Fibroblast of the aortic adventitia (primary cell): ENCODE data around the gene PFN3. TPM values are rescaled to one million over a fixed set of nuclear protein-coding genes. Genes with fewer than 3 reads are reported as not detected.

ENCODE experiments used
- DNase-seq: peaks from one replicate; pipeline ENCODE4 v3.0.0-alpha.2; 2010; ENCODE audit warnings: low read depth
- H3K4me3 ChIP-seq: 2 replicates; pipeline ENCODE4 v1.5.1; 2011; ENCODE audit warnings: low read depth, mild to moderate bottlenecking, control low read depth, low read length, moderate library complexity
- CTCF ChIP-seq: IDR thresholded peaks from 2 replicates; pipeline ENCODE4 v1.5.1; 2011; ENCODE audit warnings: mild to moderate bottlenecking, low read length, control low read depth, inconsistent platforms; ENCODE audit not compliant: insufficient read depth
- total RNA-seq: library from RNA; depleted of rRNA; stranded (reverse); fragments of >200 nt; gene quantifications from 2 replicates; pipeline ENCODE4 v1.2.3, GENCODE V29; 2012; ENCODE audit warnings: low replicate concordance

Gene PFN3
- total RNA-seq: not detected in 2 replicates

DNA sequence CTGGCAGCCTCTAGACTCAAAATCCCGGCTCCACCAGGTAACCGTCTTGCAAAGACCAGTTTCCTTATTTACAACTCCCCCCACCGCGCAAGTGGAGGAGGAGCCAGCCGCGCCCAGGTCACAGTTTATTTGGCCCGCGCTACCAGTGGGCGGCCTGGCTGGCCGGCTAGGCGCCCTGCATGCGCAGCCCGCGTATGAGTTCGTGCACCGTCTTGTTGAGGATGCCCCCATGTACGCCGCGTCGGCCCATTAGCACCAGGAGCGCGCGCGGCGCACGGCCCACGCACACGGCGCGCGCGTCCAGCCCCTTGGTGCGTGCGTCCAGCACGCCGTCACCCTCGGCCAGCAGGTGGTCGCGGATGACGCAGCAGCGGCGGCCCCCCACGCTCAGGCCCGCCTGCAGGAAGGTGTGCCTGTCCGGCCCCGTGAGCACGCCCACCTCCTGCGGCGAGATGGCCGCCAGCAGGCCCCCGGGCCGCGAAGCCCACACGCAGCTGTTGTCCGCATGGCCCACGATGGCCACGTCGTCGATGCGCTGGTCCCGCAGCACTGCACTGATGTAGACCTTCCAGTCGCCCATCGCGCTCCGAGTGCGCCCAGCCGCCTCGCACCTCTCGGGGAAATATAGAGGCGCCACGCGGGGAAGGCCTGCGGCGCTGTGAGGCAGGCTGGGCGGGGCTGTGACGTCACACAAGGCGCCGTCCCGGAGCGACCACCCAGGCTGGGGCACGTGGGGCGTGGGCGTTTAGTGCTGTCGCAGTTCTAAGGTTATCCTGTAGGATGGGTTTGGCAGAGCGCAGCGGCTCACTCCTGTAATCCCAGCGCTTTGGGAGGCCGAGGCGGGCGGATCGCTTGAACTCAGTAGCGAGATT lies at the start of gene PFN3:
TSS of gene PFN3 (minus strand) at position 665 of the 872 bp plus-strand sequence. CDS start at position 580, 85 bp downstream.
- DNase-seq: no peak
- H3K4me3 ChIP-seq: no peak within 1 kb of the TSS
- no peak for TF ChIP-seq CTCF

- no peak for DNase-seq
- no peak overlapping the region for H3K4me3 ChIP-seq
- TF ChIP-seq CTCF: no peak
These were observed 48.9 kb upstream of the PFN3 start for GRCh38 chr5:177449140-177450061.

DNA sequence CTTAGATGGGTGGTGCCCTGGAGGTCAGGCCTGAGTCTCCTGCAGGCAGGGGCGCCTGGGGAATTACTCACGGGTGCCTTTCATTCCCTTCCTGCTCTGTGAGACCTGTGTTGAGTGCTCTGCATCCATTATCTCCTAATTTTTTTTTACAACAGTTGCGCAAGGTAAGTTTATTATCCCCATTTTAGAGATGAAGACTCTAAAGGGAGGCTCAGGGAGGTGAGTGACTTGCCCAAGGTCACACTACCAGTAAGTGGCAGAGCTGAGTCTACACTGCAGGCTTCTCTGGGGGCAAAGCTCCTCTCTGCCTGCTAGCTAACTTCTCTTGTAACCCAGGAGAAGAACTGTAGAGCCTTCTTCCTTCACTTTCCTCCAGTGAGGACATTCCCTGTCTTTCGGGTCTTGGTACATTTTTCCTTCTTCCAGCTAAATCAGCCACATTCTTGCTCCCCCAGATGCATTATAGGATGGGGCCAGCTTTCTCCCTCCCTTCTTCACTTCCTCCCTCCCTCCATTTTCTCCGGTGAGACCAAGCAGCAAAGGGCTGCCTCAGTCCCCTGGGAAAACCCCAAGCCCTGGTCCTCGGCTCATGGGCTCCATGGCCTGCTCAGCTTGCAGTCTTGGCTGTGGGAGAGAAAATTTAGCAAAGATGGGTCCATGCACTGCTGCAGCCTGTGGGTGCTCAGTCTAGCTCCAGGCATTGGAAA lies 47.9 kb upstream of the PFN3 start:
- no peak for DNase-seq
- H3K4me3 ChIP-seq: no peak overlapping the region
- TF ChIP-seq CTCF: no peak

GRCh38 chr5:177447611-177448243 lies 47.3 kb upstream of the PFN3 start:
- H3K4me3 ChIP-seq: peak overlapping the region; percentile 77
- TF ChIP-seq CTCF: peak; percentile 14
- peak; percentile 74 for DNase-seq

DNA sequence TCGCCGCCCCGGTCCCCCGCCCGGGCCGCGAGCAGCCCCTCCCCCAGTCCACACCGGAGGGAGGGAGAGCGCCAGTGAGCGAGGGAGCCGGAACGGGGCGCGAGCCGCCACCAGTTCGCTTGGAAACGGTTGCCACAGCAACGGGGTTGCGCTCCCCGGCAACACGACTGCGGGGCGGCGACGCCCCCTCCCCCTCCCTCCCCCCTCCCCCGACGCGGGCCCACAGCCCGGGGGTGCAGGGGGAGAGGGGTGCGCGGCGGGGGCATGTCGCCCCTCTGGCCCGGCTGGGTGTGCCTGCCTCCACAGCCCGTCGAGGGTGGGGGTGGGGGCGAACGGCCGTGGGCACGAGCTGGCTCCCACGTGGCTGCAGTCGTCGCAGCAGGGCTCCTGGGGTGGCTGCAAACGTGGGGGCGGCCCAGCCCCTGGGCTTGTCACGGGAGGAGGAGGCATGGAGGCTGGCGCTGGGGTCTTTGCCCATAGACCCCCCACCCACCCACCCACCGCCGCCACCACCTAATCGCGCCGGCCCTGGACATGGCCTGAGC lies 46.7 kb upstream of the PFN3 start:
- DNase-seq: no peak
- peak overlapping the region; percentile 77 for H3K4me3 ChIP-seq
- TF ChIP-seq CTCF: no peak
